Neural progenitor cell (in vitro differentiated cells): Measurements from ENCODE around the gene SFXN5.

ENCODE experiments used
- CTCF ChIP-seq: fragments of 200-600 bp; sonication (generic); IDR thresholded peaks from 2 replicates; pipeline ENCODE4 v1.5.1; 2017; ENCODE audit warnings: antibody characterized with exemption, mild to moderate bottlenecking
- EZH2 ChIP-seq: fragments of 200-600 bp; sonication (generic); IDR thresholded peaks from 2 replicates; pipeline ENCODE4 v1.6.1; 2017; ENCODE audit warnings: antibody characterized with exemption, mild to moderate bottlenecking, moderate library complexity
- EZH2phosphoT487 ChIP-seq: fragments of 200-600 bp; sonication (generic); IDR thresholded peaks from 2 replicates; pipeline ENCODE4 v1.6.1; 2017; ENCODE audit warnings: antibody characterized with exemption

- TF ChIP-seq CTCF (no peak), EZH2 (no peak), EZH2phosphoT487 (no peak)
Observed at GRCh38 chr2:73020306-73020656, 51.2 kb downstream of the SFXN5 start.
